Right cardiac atrium (tissue), 5 donors: Measurements from ENCODE around the gene MRPL21. TPM values are rescaled to one million over a fixed set of nuclear protein-coding genes. Genes with fewer than 3 reads are reported as not detected.
A peak's percentile ranks its signal among the peaks of the same experiment; 100 is the strongest.

ENCODE experiments used
- ATAC-seq, 2 donors: fragments of 200-7000 bp; cut with Tn5 transposase; one replicate each; pipeline versions ENCODE4 v1.8.0 to v1.9.1; 2020; ENCODE audit warnings: moderate library complexity in 2 of 2, mild to moderate bottlenecking in 1 of 2
- DNase-seq, 3 donors: peaks; one replicate each; pipeline ENCODE4 v3.0.0-alpha.2; 2020
- H3K27ac ChIP-seq: one replicate; pipeline ENCODE4 v1.5.1; 2013; ENCODE audit warnings: mild to moderate bottlenecking, low read length, control low read depth, moderate library complexity
- H3K27me3 ChIP-seq: one replicate; pipeline ENCODE4 v1.6.1; 2013; ENCODE audit not compliant: control insufficient read depth, insufficient read depth
- H3K4me1 ChIP-seq: one replicate; pipeline ENCODE4 v1.6.1; 2013; ENCODE audit warnings: low read length; ENCODE audit not compliant: control insufficient read depth, insufficient read depth
- H3K4me3 ChIP-seq: one replicate; pipeline ENCODE4 v1.5.1; 2013; ENCODE audit warnings: low read length, control low read depth
- H3K9me3 ChIP-seq: one replicate; pipeline ENCODE4 v1.6.1; 2013; ENCODE audit warnings: low read length; ENCODE audit not compliant: control insufficient read depth
- WGBS: extraction: QIAGEN DNeasy Blood & Tissue Kit; methylation state at CpG from one replicate; pipeline ENCODE4 v1.1.7; 2013; 5-methylcytosine and 5-hydroxymethylcytosine counted together
- intact Hi-C, 4 donors: fragments of 100-400 bp; cut with DNase I; formaldehyde crosslinking; loops; one replicate each; pipeline versions ENCODE4 v1.11.0 to v1.14.0; 2022 to 2023
- polyA plus RNA-seq: library from polyadenylated mRNA; stranded (reverse); fragments of 200-250 nt; gene quantifications from one replicate; pipeline ENCODE4 v1.2.3, GENCODE V29; 2013
- total RNA-seq, 4 donors: library from RNA; stranded (reverse); fragmentation: NEBNext Ultra II Directional; extraction: Animal tissue kit (Norgen Biotek cat#: 25700); gene quantifications; one replicate each; pipeline ENCODE4 v1.2.1, GENCODE V29; 2021
- donor health status: healthy with polysubstance abuse.
- donor health status: DM: no; HTN: yes; CAD: no.
- donor health status: DM: no; HTN: no; CAD: no.
- donor health status: DM: no; HTN: yes; CAD: no; lungs with severe emphysema.
- donor health status: DM: yes; HTN: yes; CAD: no.

Gene MRPL21
- total and polyA plus RNA-seq, 5 donors, result 57.3 to 144 (median 82.9) TPM

GRCh38 chr11:68941324-68942094, 37.9 kb upstream of the MRPL21 start:
- H3K4me1 ChIP-seq, result no peaks in the 10 kb centered on the region

GRCh38 chr11:68940651-68941323, 37.2 kb upstream of the MRPL21 start:
- DNase-seq (peak in 1 of 3 donors; percentile 19), ATAC-seq (no peak)
- Histone ChIP-seq H3K4me3 (no peak overlapping the region), H3K9me3 (no peaks in the 10 kb centered on the region), H3K27me3 (no peaks in the 10 kb centered on the region), H3K4me1 (no peaks in the 10 kb centered on the region), H3K27ac (no peak overlapping the region)
- intact Hi-C loops, result loop anchor here in 1 of 4 donors (10.0 kb wide), 1 partner anchor 74 kb away; the partner anchor contains the start of gene MRGPRF
- 90% methylated on average over 20 of the region's 20 CpGs for WGBS

More at GRCh38 chr11:68941324-68942094, 37.9 kb upstream of the MRPL21 start:
- no peak for ATAC-seq
- Histone ChIP-seq H3K4me3 (no peak overlapping the region), H3K9me3 (no peaks in the 10 kb centered on the region), H3K27me3 (no peaks in the 10 kb centered on the region), H3K27ac (no peak overlapping the region)
- DNase-seq, result peak in 1 of 3 donors; percentile 33
- intact Hi-C loops, result loop anchor here in 1 of 4 donors (10.0 kb wide), 1 partner anchor 73 kb away; the partner anchor contains the start of gene MRGPRF
- WGBS, result 87% methylated on average over 18 of the region's 18 CpGs

DNA sequence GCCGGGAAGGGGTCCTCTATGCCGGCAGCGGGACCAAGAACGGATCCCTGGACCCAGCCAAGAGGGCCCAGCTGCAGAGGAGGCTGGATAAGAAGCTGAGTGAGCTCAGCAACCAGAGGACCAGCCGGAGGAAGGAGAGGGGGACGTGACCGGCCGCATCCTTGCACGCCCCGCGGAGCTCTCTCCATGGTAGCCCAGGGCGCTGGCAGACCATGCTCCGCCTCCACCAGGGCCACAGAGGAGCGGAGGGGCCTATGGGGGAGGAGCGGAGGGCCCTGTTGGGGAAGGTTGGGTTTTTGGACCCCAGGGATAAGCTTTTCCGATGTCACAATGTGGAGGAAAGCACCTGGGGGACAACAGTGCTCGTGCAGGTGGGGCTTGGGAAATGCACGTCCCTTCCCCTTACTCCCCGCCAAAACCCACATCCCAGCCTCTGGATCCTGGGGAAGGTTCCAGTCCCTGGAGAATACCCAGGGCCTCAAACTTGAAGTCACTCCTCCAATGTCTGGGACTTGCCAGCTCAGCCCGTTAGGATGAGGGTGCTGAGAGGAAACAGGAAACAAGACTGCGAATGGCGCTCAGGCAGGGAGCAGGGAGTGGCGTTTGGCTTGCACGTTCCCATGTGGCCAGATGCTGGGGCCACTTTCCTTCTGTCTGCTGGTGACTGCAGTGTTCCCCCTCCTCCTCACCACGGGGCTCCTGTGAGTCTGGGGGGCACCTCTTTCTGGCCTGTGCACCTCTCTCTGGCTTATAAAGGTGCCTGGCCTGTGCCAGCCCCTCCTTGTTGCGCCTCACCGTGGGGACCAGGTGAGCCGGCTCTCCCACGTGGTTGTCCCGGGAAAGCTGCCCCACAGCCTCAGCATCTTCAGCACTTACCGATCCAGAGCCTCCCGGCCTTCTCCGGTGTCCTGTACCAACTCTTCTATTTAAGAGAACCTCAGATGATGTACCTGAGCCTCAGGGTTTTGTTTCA, 36.2 kb upstream of the MRPL21 start:
- no peaks in the 10 kb centered on the region for H3K27me3 ChIP-seq
- ATAC-seq (no peak), DNase-seq (peak in 1 of 3 donors; percentile 35)
- no peak overlapping the region for H3K27ac ChIP-seq
- intact Hi-C loops, result loop anchor here in 1 of 4 donors (10.0 kb wide), 1 partner anchor 75 kb away; the partner anchor contains the start of gene MRGPRF
- no peaks in the 10 kb centered on the region for H3K4me1 ChIP-seq
- no peak overlapping the region for H3K4me3 ChIP-seq
- no peaks in the 10 kb centered on the region for H3K9me3 ChIP-seq
- 83% methylated on average over 33 of the region's 33 CpGs for WGBS

- Histone ChIP-seq H3K27ac (no peak overlapping the region), H3K27me3 (no peaks in the 10 kb centered on the region), H3K9me3 (no peaks in the 10 kb centered on the region), H3K4me3 (no peak overlapping the region), H3K4me1 (no peaks in the 10 kb centered on the region)
- WGBS, result 83% methylated on average over 17 of the region's 17 CpGs
- no peak for ATAC-seq
- intact Hi-C loops, result no loop called here
- peak in 2 of 3 donors; percentile 38 to 49 for DNase-seq
These were observed 35.4 kb upstream of the MRPL21 start for GRCh38 chr11:68938816-68939582.

DNA sequence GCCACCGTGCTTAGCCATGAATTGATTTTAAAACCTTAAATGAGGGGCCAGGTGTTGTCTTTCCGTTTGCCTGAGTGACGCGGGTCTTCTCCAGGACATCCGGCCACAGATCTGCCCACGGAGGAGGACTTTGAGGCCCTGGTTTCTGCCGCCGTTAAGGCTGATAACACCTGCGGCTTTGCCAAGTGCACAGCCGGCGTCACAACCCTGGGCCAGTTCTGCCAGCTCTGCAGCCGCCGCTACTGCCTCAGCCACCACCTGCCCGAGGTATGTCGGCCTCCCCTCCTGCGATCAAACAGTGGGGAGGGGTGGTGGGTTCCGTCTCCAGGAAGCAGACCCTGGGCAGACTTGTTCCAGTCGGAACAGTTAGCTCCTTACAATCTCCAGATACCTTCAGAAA, 34.5 kb upstream of the MRPL21 start:
- Histone ChIP-seq H3K4me1 (no peaks in the 10 kb centered on the region), H3K27ac (no peak overlapping the region), H3K4me3 (no peak overlapping the region), H3K9me3 (no peaks in the 10 kb centered on the region), H3K27me3 (no peaks in the 10 kb centered on the region)
- DNase-seq (peak in 1 of 3 donors; percentile 27), ATAC-seq (no peak)
- WGBS, result 87% methylated on average over 18 of the region's 18 CpGs
- intact Hi-C loops, result no loop called here

DNA sequence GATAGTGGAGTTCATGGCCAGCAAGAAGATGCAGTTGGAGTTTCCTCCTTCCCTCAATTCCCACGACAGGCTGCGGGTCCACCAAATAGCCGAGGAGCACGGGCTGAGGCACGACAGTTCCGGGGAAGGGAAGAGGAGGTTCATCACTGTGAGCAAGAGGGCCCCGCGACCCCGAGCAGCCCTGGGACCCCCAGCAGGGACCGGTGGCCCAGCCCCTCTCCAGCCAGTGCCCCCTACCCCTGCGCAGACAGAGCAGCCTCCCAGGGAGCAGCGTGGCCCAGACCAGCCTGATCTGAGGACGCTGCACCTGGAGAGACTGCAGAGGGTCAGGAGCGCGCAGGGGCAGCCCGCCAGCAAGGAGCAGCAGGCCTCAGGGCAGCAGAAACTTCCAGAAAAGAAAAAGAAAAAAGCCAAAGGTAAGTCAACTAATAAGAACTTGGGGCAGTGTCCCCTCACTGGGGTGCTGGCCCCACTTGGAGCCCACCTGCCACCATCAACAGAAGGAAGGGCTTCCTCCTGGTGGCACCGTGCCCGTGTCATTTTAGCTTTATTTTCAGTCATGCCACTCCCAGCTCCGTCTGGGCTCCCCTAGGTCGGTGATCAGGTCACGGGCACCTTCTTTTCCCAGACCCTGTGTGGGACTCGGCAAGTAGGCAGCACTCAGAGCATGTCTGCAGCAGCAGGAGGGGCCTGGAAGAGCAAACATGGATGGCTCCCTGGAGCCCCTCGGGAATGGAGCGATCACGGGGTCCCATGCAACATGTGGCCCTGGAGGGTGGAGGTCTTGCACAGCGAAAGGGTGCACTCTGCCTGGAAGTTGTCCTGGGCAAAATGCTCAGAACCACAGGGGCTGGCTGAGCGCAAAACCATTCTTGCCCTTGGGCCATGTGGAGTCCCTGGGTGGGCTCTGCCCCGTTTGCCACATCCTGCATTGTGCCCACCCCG, 33.3 kb upstream of the MRPL21 start:
- H3K27ac ChIP-seq, result no peak overlapping the region
- no peaks in the 10 kb centered on the region for H3K27me3 ChIP-seq
- WGBS, result 92% methylated on average over 29 of the region's 29 CpGs
- H3K9me3 ChIP-seq, result no peaks in the 10 kb centered on the region
- no peak overlapping the region for H3K4me3 ChIP-seq
- no peaks in the 10 kb centered on the region for H3K4me1 ChIP-seq
- ATAC-seq (no peak), DNase-seq (no peak)
- intact Hi-C loops, result no loop called here

DNA sequence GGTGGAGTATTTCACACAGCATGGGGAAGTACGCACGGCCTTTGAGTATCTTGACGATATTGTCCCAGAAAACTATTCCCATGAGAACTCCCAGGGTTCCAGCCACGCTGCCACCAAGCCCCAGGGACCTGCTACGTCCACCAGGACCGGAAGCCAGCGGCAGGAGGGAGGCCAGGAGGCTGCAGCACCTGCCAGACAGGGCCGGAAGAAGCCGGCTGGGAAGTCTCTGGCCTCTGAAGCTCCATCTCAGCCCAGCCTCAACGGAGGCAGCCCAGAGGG, 32.7 kb upstream of the MRPL21 start:
- ATAC-seq (no peak), DNase-seq (no peak)
- Histone ChIP-seq H3K4me3 (no peak overlapping the region), H3K4me1 (no peaks in the 10 kb centered on the region), H3K9me3 (no peaks in the 10 kb centered on the region), H3K27ac (no peak overlapping the region), H3K27me3 (no peaks in the 10 kb centered on the region)
- intact Hi-C loops, result no loop called here
- 94% methylated on average over 10 of the region's 10 CpGs for WGBS

GRCh38 chr11:68935516-68936357, 32.1 kb upstream of the MRPL21 start:
- intact Hi-C loops, result no loop called here
- no peak overlapping the region for H3K4me3 ChIP-seq
- H3K9me3 ChIP-seq, result no peaks in the 10 kb centered on the region
- H3K4me1 ChIP-seq, result no peaks in the 10 kb centered on the region
- no peaks in the 10 kb centered on the region for H3K27me3 ChIP-seq
- DNase-seq (no peak), ATAC-seq (no peak)
- 94% methylated on average over 29 of the region's 29 CpGs for WGBS
- no peak overlapping the region for H3K27ac ChIP-seq

DNA sequence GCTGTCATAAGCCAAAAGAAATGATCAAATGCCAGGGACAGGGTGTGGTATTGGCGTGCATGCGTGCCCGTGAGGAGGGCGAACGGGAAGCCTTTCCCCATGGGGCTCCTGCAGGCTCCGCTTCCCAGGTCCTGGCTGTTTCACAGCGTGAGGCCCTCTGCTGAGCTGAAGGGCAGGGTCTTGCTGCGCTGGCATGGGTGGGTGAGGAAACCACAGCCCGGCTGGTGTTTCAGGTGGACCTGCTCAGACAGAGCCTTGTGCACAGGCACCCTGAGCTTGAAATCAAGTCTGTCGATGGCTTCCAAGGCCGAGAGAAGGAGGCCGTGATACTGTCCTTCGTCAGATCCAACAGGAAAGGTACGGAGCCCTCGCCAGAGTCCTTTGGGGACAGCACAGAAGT, 31.4 kb upstream of the MRPL21 start:
- DNase-seq, result no peak

More for the DNA sequence above, 31.4 kb upstream of the MRPL21 start:
- ATAC-seq, result no peak
- no peaks in the 10 kb centered on the region for H3K4me1 ChIP-seq
- no peaks in the 10 kb centered on the region for H3K9me3 ChIP-seq
- H3K27me3 ChIP-seq, result no peaks in the 10 kb centered on the region
- intact Hi-C loops, result no loop called here
- WGBS, result 96% methylated on average over 15 of the region's 15 CpGs
- H3K4me3 ChIP-seq, result no peak overlapping the region
- H3K27ac ChIP-seq, result no peak overlapping the region
